Measurements from ENCODE around the gene AHNAK.

The AHNAK gene

DNA sequence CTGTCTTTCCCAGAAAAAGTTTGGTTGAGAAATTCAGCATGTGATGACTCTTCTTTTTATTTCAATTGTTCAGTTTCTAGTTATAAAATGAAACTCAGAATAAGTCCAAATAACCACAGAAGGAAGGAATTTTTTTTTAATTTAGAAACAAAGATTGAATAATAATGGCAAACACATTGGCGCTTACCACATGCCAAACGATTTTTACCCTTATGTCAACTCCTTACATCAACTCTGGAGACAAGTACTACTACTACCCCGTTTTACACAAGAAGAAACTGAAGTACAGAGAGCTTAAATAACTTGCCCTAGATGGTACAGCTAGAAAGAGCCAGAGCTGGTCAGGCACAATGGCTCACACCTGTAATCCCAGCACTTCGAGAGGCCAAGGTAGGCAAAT lies 52.4 kb downstream of the AHNAK start:
- no peak for DNase-seq (ENCODE audit: low read depth)

DNA sequence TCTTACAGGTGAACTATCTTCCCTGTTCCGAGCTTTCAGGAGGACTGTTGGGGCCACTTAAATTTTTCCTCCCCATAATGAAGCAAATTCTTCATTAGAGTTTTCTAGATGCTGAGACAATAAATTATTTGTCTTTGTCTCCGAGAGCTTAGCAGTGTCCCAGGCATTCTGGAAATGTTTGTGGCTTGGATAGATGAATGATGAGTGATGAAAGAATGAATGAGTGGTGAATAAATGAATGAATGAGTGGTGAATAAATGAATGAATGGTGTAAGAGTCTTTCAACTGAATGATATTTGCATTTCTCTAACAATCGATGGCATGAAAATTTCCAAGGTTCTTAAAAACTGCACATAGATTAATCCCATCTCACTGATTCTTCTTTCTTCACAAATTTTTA lies 52.8 kb downstream of the AHNAK start:
- DNase-seq (ENCODE audit: low read depth) = no peak

DNA sequence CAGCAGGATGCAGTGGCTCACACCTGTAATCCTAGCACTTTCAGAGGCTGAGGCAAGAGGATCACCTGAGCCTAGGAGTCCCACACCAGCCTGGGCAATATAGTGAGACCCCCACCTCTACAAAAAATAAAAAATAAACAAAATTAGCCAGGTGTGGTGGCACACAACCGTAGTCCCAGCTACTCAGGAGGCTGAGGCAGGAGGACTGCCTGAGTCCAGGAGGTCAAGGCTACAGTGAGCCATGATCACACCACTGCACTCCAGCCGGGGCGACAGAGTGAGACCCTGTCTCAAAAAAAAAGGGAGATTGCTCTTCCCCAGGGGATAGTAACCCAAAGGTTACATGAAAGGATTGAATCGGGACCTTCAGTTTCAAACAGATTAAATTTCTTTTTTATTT lies 54.0 kb downstream of the AHNAK start:
- DNase-seq (ENCODE audit: low read depth) = no peak

GRCh38 chr11:62491571-62492329 lies 54.9 kb downstream of the AHNAK start:
- no peak for DNase-seq (ENCODE audit: low read depth)

- DNase-seq (ENCODE audit: low read depth) = no peak
Measured at GRCh38 chr11:62489204-62489603, 57.4 kb downstream of the AHNAK start.

- DNase-seq (ENCODE audit: low read depth) = no peak
Measured at GRCh38 chr11:62487738-62488551, 58.7 kb downstream of the AHNAK start.

DNA sequence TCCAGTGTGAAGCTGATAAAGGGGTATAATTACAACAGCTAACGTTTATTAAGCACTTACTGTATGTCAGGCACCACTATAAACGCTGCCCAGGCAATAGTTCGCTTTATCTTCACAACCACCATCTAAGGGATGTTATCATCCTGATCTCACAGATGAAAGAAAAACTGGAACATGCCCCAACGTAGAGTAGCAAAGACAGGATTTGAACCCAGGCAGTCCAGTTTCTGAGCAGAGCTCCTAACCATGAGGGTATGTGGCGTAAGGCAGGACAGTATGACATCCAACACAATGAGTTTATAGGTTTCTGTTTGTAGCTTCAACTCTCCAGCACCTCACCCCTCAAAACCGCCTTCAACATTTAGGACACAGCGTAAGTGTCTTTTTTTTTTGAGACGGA lies 59.5 kb downstream of the AHNAK start:
- DNase-seq (ENCODE audit: low read depth) = no peak

DNA sequence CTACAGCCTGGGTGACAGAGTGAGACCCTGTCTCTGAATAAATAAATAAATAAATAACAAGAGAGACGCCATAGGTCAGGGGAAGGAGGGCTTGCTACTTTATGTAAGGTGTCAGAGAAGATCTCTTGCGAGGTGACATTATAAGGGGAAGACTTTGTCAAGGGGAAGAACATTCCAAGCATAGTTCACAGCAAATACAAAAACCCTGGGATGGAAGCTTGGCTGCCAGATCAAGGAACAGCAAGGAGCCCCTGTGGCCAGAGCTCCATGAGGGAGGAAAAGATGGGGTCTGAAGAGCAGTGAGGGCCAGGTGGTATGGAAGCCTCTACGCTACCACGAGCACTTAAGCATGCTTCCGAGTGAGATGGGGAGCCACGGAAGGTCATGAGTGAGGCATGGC lies 62.3 kb downstream of the AHNAK start:
- DNase-seq (ENCODE audit: low read depth) = no peak

- DNase-seq (ENCODE audit: low read depth) = no peak
Measured at GRCh38 chr11:62482753-62483152, 63.9 kb downstream of the AHNAK start.

GRCh38 chr11:62479631-62480201 lies 66.9 kb downstream of the AHNAK start:
- DNase-seq (ENCODE audit: low read depth) = no peak

GRCh38 chr11:62477927-62478326 lies 68.7 kb downstream of the AHNAK start:
- DNase-seq (ENCODE audit: low read depth) = no peak

- DNase-seq (ENCODE audit: low read depth) = no peak
Measured at GRCh38 chr11:62472063-62472884, 74.3 kb downstream of the AHNAK start.

DNA sequence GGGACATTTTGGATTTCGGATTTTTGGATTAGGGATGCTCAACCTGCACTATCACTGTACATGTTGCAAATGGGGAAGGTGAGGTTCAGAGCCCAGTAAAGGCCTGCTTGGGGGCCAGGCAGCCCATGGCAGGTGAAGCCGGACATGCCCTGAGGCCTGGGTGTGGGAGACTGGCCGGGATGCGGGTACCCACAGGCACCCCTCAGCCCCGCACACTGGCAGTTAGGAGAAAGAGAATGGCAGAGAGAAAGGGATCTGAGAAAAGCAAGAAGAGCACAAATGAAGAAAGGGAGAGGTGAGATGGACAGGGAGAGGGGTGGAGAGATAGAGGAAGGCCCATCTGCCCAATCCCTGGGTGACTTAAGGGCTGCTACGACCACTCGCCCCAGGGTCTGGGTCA lies 75.0 kb downstream of the AHNAK start:
- DNase-seq (ENCODE audit: low read depth) = no peak

- DNase-seq (ENCODE audit: low read depth) = no peak
Measured at GRCh38 chr11:62468577-62468976, 78.0 kb downstream of the AHNAK start.

- DNase-seq (ENCODE audit: low read depth) = no peak
Measured at GRCh38 chr11:62466444-62466843, 80.2 kb downstream of the AHNAK start.

- no peak for DNase-seq (ENCODE audit: low read depth)
Measured at GRCh38 chr11:62464655-62465054, 82.0 kb downstream of the AHNAK start.

- DNase-seq (ENCODE audit: low read depth) = no peak
Measured at GRCh38 chr11:62463121-62463542, 83.5 kb downstream of the AHNAK start.

DNA sequence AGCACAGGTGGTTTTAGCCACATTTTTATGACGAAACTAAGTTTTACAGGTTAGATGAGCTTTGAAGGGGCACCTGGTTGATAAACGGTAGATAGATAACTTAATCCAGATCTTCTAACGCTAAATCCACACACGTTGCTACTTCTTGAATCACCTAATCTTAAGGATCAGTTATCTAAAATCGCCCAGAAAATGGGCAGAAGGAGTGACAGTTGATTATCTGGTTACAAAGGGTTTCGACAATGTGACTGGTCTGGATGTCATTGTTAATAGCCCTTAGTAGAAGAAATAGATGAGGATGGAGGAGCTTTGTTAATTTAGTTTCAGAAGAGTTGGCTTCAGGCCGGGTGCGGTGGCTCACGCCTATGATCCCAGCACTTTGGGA lies 84.1 kb downstream of the AHNAK start:
- DNase-seq (ENCODE audit: low read depth) = no peak

GRCh38 chr11:62461740-62462507 lies 84.7 kb downstream of the AHNAK start:
- no peak for DNase-seq (ENCODE audit: low read depth)

DNA sequence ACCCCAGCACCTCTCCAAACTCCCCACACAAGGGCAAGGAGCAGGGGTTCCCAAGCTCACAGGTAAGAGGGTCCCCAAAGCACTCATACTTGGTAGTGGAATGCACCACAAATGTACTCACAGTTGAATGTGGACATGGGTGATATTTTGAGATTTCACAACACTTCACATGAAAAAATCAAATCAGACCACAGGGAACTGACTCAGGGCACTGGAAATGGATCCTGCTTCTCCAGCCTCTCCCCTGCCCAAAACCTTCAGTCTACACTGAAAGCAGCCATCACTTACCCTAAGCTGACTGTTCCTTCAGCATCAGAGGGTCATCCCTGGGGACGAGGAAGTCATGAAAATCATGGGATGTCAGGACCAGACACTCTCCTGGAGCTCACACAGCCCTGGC lies 87.5 kb downstream of the AHNAK start:
- DNase-seq (ENCODE audit: low read depth) = no peak

DNA sequence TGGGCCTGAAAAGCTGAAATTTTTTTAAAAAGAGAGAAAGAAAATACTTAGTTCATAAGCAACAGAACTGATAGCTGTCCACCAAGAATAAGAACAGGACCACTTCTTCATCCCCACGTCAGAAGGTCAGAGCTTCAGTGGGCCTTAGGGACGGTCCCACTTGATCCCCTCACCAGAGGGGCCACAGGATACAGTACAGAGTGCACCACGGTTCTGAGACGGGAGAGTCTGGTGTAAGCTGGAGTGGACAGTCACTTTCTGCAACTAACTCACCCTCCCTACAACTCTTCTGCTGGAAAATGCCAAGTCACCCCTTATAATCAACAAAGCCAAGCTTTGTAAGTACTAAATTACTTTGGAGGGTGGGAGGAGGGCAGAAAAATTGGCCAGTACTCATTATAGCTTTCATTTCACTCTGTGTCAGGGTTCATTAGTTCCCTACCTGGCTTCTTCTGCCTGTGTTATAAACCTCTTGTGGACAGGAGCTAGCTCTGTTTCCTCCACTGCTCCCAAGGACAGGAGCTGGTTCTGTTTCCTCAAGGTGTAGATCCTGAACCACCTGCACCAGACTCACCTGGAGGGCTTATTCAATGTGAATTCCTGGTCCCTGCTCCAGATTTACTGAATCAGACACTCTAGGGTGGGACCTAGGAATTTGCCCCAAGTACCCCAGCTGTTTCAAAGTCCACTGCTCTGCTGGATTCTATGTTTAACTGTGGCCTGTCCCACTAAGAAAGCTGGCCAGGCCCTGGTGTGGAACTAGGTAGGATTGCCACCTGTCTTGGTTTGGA lies 88.2 kb downstream of the AHNAK start:
- DNase-seq (ENCODE audit: low read depth) = no peak
